Retinal pigment epithelial cell (primary cell): ENCODE data around the gene CCT6B.
A peak's percentile ranks its signal among the peaks of the same experiment; 100 is the strongest.

ENCODE experiments used
- DNase-seq: peaks from one replicate; pipeline ENCODE4 v3.0.0-alpha.2; 2010; ENCODE audit warnings: low read depth
- H3K4me3 ChIP-seq: 2 replicates; pipeline ENCODE4 v1.5.1; 2011; ENCODE audit warnings: mild to moderate bottlenecking, low read length, control low read depth, moderate library complexity
- TF ChIP-seq, protein P1 (sequence below): conservative IDR thresholded peaks from 2 replicates; pipeline ENCODE4 v1.5.1; 2011; ENCODE audit warnings: low read depth, low read length, control low read depth, inconsistent platforms

The CCT6B gene

DNA sequence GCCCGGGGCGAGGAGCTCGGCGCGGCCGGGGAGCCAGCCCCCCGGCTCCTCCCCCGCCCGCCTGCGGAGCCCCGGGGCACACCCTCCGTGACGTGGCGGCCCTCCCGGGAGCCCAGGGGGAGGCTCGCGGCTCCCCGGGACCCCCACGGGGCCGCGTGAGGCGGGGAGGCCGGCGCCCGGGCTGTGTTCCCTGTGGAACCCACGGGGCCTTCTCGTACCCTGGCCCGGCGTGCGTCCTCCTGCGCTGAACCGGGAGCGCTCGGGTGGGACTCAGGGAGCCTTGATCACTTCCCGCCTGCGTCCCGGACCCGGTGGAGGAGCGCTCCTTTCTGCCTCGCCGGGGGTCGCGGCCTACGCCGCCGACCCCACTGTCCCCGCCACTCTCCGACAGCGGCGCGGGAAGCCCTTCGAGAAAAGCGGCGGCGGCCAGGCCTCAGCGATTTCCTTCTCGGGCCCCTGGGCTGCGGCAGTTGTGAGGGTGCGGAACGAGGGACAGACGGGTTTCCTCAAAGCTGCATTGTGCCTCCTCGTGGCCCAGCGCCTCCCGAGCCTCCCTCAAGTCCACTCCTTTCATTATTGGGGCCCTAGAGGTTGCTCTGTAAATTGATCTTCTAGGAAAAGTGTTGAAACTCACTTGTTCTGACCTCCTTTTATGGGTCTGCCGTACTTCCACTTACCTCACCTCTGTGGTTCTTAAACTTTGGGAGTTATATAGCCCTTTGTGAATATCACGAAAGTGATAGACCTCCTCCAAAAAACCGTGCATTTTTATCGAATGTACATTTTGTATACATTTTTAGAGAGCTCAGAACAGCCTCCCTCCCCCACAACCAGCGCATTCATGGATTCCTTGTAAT, 19.6 kb upstream of the CCT6B start:
- DNase-seq: no peak
- TF ChIP-seq, protein P1, sequence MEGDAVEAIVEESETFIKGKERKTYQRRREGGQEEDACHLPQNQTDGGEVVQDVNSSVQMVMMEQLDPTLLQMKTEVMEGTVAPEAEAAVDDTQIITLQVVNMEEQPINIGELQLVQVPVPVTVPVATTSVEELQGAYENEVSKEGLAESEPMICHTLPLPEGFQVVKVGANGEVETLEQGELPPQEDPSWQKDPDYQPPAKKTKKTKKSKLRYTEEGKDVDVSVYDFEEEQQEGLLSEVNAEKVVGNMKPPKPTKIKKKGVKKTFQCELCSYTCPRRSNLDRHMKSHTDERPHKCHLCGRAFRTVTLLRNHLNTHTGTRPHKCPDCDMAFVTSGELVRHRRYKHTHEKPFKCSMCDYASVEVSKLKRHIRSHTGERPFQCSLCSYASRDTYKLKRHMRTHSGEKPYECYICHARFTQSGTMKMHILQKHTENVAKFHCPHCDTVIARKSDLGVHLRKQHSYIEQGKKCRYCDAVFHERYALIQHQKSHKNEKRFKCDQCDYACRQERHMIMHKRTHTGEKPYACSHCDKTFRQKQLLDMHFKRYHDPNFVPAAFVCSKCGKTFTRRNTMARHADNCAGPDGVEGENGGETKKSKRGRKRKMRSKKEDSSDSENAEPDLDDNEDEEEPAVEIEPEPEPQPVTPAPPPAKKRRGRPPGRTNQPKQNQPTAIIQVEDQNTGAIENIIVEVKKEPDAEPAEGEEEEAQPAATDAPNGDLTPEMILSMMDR: peak; percentile 41
- peak overlapping the region; percentile 73 for H3K4me3 ChIP-seq

DNA sequence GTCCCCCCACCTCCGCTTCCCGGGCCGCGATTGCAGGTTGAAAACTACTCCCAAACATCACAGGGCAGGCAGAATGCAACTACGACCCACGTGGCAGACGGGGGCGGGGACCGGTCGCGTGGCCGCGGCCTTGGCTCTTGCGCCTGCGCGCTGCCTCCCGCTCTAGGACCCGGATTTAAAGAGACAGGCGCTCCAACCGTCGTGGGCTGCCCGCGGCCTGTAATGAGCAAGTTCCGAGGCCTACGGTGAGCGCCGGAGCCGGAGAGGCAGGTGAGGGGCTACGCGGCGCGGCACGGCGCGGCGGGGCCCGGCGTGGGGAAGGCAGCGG, 19.1 kb upstream of the CCT6B start, which contains the start of gene LIG3:
TSS of gene LIG3 (plus strand) at position 160 of the 328 bp plus-strand sequence. CDS start 2,494 bp downstream, outside the sequence.
- peak; percentile 74 for DNase-seq
- TF ChIP-seq, protein P1: no peak
- H3K4me3 ChIP-seq: peak within 1 kb of the TSS; percentile 73

DNA sequence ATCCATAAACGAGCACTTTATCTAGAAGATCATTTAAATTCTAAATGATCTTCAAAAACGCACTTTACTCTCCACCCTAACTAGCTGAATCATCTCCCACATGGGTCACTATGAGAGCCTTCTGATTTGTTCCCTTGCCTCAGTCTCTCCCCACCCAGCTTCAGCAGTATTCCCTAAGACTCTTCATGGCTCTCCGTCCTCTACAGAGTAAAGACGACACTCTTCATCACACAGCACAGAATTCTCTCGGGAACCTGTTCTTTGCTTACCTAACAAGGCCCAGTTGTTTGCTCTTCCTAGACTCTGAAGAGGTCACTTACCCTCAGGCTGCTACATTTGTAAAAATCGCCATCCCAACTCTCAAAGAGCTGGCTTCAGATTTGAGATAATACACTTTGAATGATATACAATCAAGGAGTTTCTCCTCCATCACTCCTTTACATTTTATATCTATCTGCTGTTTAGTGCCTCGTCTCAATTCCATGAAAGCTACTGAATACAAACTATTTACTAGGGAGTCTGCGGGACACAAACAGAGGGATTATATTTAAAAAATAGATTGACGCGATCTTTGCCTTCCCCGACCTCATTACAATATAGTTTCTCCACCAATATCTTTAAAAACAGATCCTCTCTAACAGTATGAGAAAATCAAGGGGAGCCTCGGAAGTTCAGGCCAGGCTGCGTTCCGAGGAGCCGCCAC, 18.5 kb upstream of the CCT6B start:
- TF ChIP-seq, protein P1: no peak
- peak overlapping the region; percentile 73 for H3K4me3 ChIP-seq
- no peak for DNase-seq

DNA sequence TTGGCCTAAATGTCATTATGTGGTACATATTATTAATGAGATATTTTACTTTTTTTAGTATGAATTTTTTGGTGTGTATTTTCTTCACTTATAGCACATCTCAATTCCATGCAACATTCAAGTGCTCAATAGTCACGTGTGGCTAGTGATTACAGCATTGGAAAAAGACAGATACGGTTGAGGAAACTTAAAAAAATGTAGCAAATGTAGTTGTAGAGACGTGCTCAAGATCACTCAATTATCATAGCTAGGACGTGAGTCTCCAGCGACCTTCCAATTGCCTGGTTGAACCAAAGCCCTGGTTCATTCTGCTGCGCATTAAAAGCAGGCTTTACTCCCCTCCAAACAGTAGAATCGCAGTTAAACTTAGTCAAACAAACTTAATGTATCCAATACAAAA, 17.9 kb upstream of the CCT6B start:
- H3K4me3 ChIP-seq: no peak overlapping the region
- TF ChIP-seq, protein P1: no peak
- no peak for DNase-seq

DNA sequence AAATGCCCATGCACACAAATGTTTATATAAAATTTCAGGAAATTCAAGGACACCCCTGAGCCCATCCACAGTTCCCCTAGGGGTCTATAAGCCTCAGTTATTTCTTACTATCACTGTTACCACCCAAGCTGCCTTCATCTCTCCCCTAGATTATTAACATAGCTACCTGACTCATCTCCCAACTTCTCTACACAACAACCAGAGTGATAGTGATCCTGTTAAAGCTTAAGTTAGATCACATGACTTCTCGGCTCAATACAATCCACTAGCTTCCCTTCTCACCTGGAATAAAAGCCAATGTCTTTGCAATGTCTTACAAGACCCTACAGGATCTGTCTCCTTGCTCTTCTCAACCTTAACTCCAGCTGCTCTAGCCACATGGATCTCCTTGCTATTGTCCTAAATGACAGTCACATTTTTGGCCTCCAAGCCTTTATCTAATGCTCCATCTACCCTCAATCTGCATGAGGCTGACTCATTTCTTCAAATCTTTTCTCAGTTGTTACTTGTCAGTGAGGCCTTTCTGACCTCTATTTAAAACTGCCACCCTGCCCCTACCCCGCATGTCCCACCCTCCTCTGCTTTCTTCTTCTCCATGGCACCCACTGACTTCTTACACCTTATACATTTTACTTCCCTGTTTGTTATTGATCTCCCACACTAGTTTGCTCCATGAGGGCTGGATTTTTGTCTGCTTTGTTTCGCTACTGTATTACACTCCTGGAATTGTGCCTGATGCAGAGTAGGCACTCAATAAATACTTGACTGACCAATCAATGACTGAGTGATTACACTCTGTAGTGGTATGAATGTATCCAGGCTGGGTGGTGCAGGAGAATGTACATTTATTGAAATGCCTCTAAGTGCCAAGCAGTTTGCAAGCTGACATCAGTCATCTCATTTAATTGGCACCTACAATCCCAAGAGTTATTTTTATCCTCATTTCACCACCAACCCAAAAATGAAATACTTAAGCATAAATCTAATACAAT, 13.8 kb upstream of the CCT6B start:
- TF ChIP-seq, protein P1: no peak
- H3K4me3 ChIP-seq: no peak overlapping the region
- no peak for DNase-seq

DNA sequence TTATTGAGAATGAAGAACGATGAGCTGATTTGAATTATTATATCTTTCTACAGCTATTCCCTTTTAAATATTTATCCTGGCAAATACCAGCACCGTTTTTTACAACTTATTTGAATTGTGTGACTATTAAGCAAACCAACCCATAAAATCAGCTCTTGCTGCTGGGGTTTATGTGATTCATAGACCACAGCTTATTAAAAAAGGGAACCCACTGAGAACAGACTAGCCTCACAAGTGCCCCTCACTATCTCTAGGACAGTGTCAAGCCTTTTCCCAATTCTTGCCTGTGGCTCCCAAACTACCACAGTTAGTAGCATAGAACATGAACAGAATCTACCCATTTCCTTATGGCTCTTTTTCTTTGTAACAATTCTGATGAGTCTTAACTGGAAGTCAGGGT, 12.9 kb upstream of the CCT6B start:
- TF ChIP-seq, protein P1: no peak
- no peak for DNase-seq
- no peak overlapping the region for H3K4me3 ChIP-seq
